GM18508 (cell line): ENCODE results near the gene LPIN2.

Experiments
- ATAC-seq: cut with Tn5 transposase; IDR thresholded peaks from one replicate; pipeline ENCODE4 v1.9.1; 2021; ENCODE audit warnings: moderate number of reproducible peaks; ENCODE audit not compliant: insufficient read depth, unreplicated experiment

LPIN2 gene

DNA sequence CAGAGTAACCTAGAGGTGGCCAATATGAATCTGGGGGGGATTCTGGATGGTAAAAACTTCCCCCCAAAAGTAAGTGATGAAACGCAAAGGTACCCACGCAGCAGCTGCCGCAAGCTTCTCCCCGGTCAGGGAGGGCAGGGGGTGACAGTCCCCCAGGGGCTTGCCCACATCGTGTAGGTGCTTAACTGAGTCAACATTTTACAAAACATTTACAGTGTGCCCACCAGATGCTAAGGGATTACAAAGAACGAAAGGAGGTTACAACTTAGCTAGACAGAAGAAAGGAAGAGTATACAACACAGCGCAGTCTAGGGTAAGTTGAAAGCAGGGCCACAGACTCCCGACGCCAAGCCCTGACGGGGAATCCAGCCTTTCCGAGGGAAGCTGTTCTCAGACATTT is 45.6 kb downstream of the LPIN2 start:
- ATAC-seq: no peak

DNA sequence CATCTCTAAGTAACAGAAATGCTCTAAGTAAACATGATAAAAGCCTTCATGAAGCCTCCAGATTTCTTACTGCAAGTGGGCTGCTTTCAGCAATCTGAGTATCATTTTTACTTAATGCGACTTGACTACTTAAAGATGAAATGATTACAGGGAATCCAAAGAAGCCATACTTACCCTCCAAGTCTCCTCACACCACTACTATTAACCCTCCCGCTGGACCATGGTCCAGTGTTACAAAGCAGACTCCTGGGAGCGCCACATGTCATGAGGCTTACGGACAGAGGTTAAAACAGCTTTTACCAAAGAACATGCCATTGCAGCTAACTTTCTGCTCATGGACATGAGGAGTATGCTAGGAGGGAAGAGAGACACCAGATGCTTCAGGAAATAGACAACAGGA is 46.4 kb downstream of the LPIN2 start:
- ATAC-seq: no peak

DNA sequence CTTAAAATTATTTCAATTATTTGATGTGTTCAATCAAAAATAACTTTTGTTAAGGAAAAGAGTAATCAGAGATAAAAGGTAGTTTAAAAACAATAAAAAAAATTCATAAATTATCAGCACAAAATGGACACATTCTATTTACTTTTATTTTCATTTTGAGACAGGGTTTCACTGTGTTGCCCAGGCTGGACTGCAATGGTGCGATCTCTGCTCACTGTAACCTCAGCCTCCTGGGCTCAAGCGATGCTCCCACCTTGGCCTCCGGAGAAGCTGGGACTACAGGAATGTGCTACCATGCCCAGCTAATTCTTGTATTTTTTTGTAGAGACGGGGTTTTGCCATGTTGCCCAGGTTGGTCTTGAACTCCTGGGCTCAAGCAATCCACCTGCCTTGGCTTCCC is 47.1 kb downstream of the LPIN2 start:
- ATAC-seq: no peak

DNA sequence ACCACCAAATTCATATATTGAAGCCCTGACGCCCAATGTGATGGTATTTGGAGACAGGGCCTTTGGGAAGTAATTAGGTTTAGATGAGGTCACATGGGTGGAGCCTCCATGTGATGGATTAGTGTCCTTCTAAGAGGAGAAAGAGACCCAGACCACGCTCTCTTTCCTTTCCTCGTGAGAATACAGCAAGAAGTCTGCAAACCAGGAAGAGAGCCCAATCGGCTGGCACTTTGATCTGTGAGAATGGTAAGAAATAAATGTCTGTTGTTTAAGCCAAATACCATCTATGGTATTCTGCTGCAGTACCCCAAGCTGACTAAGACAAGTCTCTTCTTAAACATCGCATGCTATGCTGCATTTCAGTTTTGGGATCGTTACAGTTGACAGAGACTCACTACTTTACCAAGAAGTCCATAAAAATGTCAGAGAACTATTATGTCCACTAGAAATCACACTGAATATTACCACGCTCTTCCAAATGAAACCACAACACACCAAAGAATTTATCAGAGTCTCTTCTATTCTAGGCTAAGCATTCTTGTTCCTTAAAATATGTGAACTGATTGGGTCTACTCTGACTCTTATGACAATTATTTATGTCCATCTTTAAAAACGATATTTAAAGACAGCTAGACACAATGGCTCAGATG is 48.5 kb downstream of the LPIN2 start:
- ATAC-seq: no peak
